Common myeloid progenitor, CD34-positive (primary cell): ENCODE data around the gene FAM83C.

Experiments
- CTCF ChIA-PET: fragments of 350-600 bp; sonication (Branson Sonifier 250); formaldehyde crosslinking; loops from one replicate; lab custom pipeline; 2021; ENCODE audit warnings: antibody characterized with exemption; lab: Charles Lee
- POLR2A ChIA-PET: fragments of 350-600 bp; sonication (Branson Sonifier 250); formaldehyde crosslinking; loops from one replicate; lab custom pipeline; 2021; ENCODE audit warnings: antibody characterized with exemption; lab: Charles Lee
- DNase-seq, 3 donors: peaks; one replicate each; pipeline versions ENCODE4 v3.0.0 to v3.0.0-alpha.2; 2013
- H3K27ac ChIP-seq, 2 experiments: 1 replicate in 1 of 2; 2 replicates in 1 of 2; pipeline ENCODE4 v1.7.0; 2013; ENCODE audit warnings: inconsistent platforms in 2 of 2, low read length in 2 of 2, mild to moderate bottlenecking in 2 of 2, low read depth in 1 of 2, moderate library complexity in 1 of 2; ENCODE audit not compliant: severe bottlenecking in 2 of 2, insufficient read depth in 1 of 2, poor library complexity in 1 of 2
- H3K27me3 ChIP-seq, 5 experiments: replicated peaks in 2 of 5; 1 replicate in 3 of 5; 2 replicates in 2 of 5; pipeline versions ENCODE4 v1.6.1 to v1.7.0; 2013; ENCODE audit warnings: low read length in 4 of 5, mild to moderate bottlenecking in 2 of 5, moderate library complexity in 2 of 5, inconsistent platforms in 1 of 5; ENCODE audit not compliant: insufficient read depth in 5 of 5, control insufficient read depth in 4 of 5
- H3K36me3 ChIP-seq, 4 experiments: 1 replicate in 2 of 4; 2 replicates in 2 of 4; pipeline versions ENCODE4 v1.6.1 to v1.7.0; 2013; ENCODE audit warnings: low read length in 3 of 4, control low read depth in 1 of 4, mild to moderate bottlenecking in 1 of 4; ENCODE audit not compliant: control insufficient read depth in 4 of 4, insufficient read depth in 4 of 4
- H3K4me1 ChIP-seq, 4 experiments: 1 replicate in 3 of 4; 2 replicates in 1 of 4; pipeline versions ENCODE4 v1.6.1 to v1.7.1; 2013; ENCODE audit warnings: low read length in 3 of 4, mild to moderate bottlenecking in 3 of 4, control low read depth in 1 of 4, inconsistent platforms in 1 of 4, moderate library complexity in 1 of 4; ENCODE audit not compliant: control insufficient read depth in 4 of 4, insufficient read depth in 4 of 4; ENCODE audit errors: control extremely low read depth in 1 of 4
- H3K4me3 ChIP-seq, 7 experiments: 1 replicate in 4 of 7; 2 replicates in 3 of 7; pipeline versions ENCODE4 v1.5.1 to v1.7.0; 2013; ENCODE audit warnings: mild to moderate bottlenecking in 7 of 7, low read length in 6 of 7, moderate library complexity in 6 of 7, inconsistent platforms in 2 of 7, low read depth in 2 of 7, control low read depth in 1 of 7; ENCODE audit not compliant: insufficient read depth in 4 of 7, control insufficient read depth in 1 of 7; ENCODE audit errors: extremely low read depth in 1 of 7
- H3K9me3 ChIP-seq, 5 experiments: 1 replicate in 4 of 5; 2 replicates in 1 of 5; pipeline versions ENCODE4 v1.6.1 to v1.7.1; 2013; ENCODE audit warnings: low read length in 4 of 5, mild to moderate bottlenecking in 2 of 5, inconsistent platforms in 1 of 5, low read depth in 1 of 5, moderate library complexity in 1 of 5; ENCODE audit not compliant: control insufficient read depth in 4 of 5, insufficient read depth in 2 of 5; ENCODE audit errors: control extremely low read depth in 1 of 5
- WGBS: methylation state at CpG from one replicate; pipeline ENCODE4 v1.1.5; 2013; ENCODE audit not compliant: insufficient coverage; 5-methylcytosine and 5-hydroxymethylcytosine counted together

Gene FAM83C

GRCh38 chr20:35303735-35304491, 11.7 kb upstream of the FAM83C start:
- Histone ChIP-seq H3K9me3 (no peaks in the 10 kb centered on the region), H3K4me1 (peaks cover 0 to 27% (median 0%) of the 10 kb centered on the region in 4 experiments), H3K4me3 (no peak overlapping the region), H3K27me3 (no peaks in the 10 kb centered on the region), H3K36me3 (peaks cover 0 to 25% (median 17%) of the 10 kb centered on the region in 4 experiments), H3K27ac (no peak overlapping the region)
- POLR2A ChIA-PET: interaction anchor here (0.6 kb wide), 1 partner anchor 26 kb away, joined by 3 read pairs; no protein-coding TSS in a partner anchor
- 53% methylated on average over 12 of the region's 18 CpGs for WGBS
- peak; percentile 86 to 92 (median 89) for DNase-seq
- CTCF ChIA-PET: interaction anchor here (0.7 to 8.6 kb wide), 26 partner anchors 11 to 211 kb away, joined by 3 to 63 read pairs (median 5); partner anchors contain the start of genes EIF6 and TRPC4AP

GRCh38 chr20:35303382-35303734, 11.1 kb upstream of the FAM83C start:
- ChIA-PET CTCF (interaction anchor here (0.7 to 8.6 kb wide), 15 partner anchors 10 to 142 kb away, joined by 3 to 63 read pairs (median 5); partner anchors contain the start of gene EIF6), POLR2A (no interaction called here)
- Histone ChIP-seq H3K27ac (no peak overlapping the region), H3K36me3 (peaks cover 0 to 25% (median 17%) of the 10 kb centered on the region in 4 experiments), H3K4me1 (peaks cover 0 to 27% (median 0%) of the 10 kb centered on the region in 4 experiments), H3K4me3 (no peak overlapping the region), H3K9me3 (no peaks in the 10 kb centered on the region), H3K27me3 (no peaks in the 10 kb centered on the region)
- 93% methylated on average over 8 of the region's 11 CpGs for WGBS
- no peak for DNase-seq

GRCh38 chr20:35302421-35303335, 10.5 kb upstream of the FAM83C start:
- peaks cover 0 to 25% (median 17%) of the 10 kb centered on the region in 4 experiments for H3K36me3 ChIP-seq
- ChIA-PET POLR2A (interaction anchor here (0.5 kb wide), 1 partner anchor 30 kb away, joined by 3 read pairs; no protein-coding TSS in a partner anchor), CTCF (interaction anchor here (0.7 to 8.6 kb wide), 15 partner anchors 8 to 146 kb away, joined by 3 to 63 read pairs (median 5); partner anchors contain the start of gene EIF6)
- 98% methylated on average over 3 of the region's 6 CpGs for WGBS
- DNase-seq: no peak
- H3K9me3 ChIP-seq: no peaks in the 10 kb centered on the region
- peaks cover 0 to 27% (median 0%) of the 10 kb centered on the region in 4 experiments for H3K4me1 ChIP-seq
- no peaks in the 10 kb centered on the region for H3K27me3 ChIP-seq
- H3K4me3 ChIP-seq: no peak overlapping the region
- H3K27ac ChIP-seq: no peak overlapping the region

GRCh38 chr20:35301426-35301825, 9.2 kb upstream of the FAM83C start:
- Histone ChIP-seq H3K4me3 (no peak overlapping the region), H3K27me3 (no peaks in the 10 kb centered on the region), H3K9me3 (no peaks in the 10 kb centered on the region), H3K4me1 (peaks cover 0 to 20% (median 0%) of the 10 kb centered on the region in 4 experiments), H3K27ac (no peak overlapping the region), H3K36me3 (peaks cover 0 to 24% (median 16%) of the 10 kb centered on the region in 4 experiments)
- no CpG with 5 or more reads among the region's 2 CpGs for WGBS
- ChIA-PET POLR2A (no interaction called here), CTCF (interaction anchor here (0.6 to 8.6 kb wide), 5 partner anchors 9 to 129 kb away, joined by 3 to 63 read pairs (median 4); no protein-coding TSS in a partner anchor)
- no peak for DNase-seq

- H3K27ac ChIP-seq: no peak overlapping the region
- no peak overlapping the region for H3K4me3 ChIP-seq
- no peaks in the 10 kb centered on the region for H3K27me3 ChIP-seq
- DNase-seq: no peak
- H3K36me3 ChIP-seq: peaks cover 0 to 17% (median 11%) of the 10 kb centered on the region in 4 experiments
- peaks cover 0 to 15% (median 0%) of the 10 kb centered on the region in 4 experiments for H3K4me1 ChIP-seq
- H3K9me3 ChIP-seq: no peaks in the 10 kb centered on the region
- ChIA-PET POLR2A (no interaction called here), CTCF (interaction anchor here (0.7 to 2.8 kb wide), 4 partner anchors 10 to 188 kb away, joined by 3 to 10 read pairs (median 4); no protein-coding TSS in a partner anchor)
- no CpG with 5 or more reads among the region's 4 CpGs for WGBS
These were observed 8.4 kb upstream of the FAM83C start for GRCh38 chr20:35300469-35301262.

GRCh38 chr20:35299780-35300179, 7.6 kb upstream of the FAM83C start:
- H3K4me3 ChIP-seq: no peak overlapping the region
- no peaks in the 10 kb centered on the region for H3K9me3 ChIP-seq
- POLR2A ChIA-PET: interaction anchor here (0.6 kb wide), 1 partner anchor 20 kb away, joined by 3 read pairs; no protein-coding TSS in a partner anchor
- no peaks in the 10 kb centered on the region for H3K27me3 ChIP-seq
- WGBS: 74% methylated on average over 4 of the region's 4 CpGs
- DNase-seq: no peak
- H3K27ac ChIP-seq: no peak overlapping the region
- H3K4me1 ChIP-seq: peaks cover 0 to 8% (median 0%) of the 10 kb centered on the region in 4 experiments
- peaks cover 0 to 10% (median 7%) of the 10 kb centered on the region in 4 experiments for H3K36me3 ChIP-seq
- CTCF ChIA-PET: interaction anchor here (2.8 kb wide), 1 partner anchor 11 kb away, joined by 10 read pairs; no protein-coding TSS in a partner anchor
